Stimulated activated CD8-positive, alpha-beta memory T cell treated with anti-CD3 and anti-CD28 coated beads, Interleukin-15, amount 100 ng/mL, for 1 hour (primary cell): ENCODE data around the gene NDUFS1.
A peak's percentile ranks its signal among the peaks of the same experiment; 100 is the strongest.
"Not testable (repeated sequence)": the region's sequence is repeated elsewhere in the genome, so short reads cannot be mapped to it uniquely, and the experiment has no call there.

Experiments
- DNase-seq: peaks from one replicate; pipeline ENCODE4 v3.0.0-alpha.2; 2020; ENCODE audit warnings: low read depth

NDUFS1 gene

DNA sequence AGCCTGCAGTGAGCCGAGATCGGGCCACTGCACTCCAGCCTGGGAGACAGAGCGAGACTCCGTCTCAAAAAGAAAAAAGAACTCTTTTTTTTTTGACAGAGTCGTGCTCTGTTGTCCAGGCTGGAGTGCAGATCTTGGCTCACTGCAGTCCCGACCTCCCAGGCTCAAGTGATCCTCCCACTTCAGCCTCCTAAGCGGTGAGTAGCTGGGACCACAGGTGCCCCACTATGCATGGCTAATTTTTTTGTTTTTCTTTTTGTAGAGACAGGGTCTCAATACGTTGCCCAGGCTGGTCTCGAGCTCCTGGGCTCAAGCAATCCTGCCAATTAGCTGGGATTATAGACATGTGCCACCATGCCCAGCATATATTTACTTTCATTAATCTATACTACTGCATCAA is 60.8 kb downstream of the NDUFS1 start:
- no peak for DNase-seq

- no peak for DNase-seq
Measured at GRCh38 chr2:206096876-206097275, 62.4 kb downstream of the NDUFS1 start.

DNA sequence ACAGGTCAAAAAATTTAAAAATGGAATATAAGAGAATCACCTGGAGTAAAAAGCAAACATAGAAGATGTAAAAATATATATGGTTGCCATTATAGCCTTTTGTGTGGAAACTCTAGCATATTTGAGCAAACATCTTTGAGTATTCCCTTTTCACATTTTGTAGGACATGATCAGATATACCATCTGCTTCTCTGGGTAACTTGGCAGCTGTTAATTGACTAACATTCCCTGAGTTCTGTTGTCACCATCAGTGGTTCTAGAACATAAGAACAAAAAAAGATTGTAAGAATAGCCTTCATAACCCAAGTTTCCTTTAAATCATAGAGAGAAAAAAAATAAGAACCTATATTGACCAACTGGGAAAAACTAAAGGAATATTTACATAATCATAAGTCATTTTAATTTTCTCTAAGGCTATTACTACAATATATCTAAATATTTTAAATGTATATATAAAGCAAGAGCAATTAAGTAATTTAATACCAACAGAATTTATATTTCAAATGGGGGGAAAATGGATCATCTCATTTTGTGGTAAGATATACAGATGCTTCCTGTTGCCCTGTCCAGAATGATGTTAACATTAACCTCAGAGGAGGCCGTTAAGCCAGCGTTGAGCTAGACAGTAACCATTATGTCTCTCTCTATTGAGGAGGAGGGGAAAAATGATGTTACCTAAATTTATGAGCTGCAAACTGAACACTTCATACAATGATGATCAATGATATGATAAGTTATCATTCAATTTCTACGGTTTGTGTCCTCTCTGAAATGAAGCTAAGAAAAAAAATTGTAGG is 63.5 kb downstream of the NDUFS1 start:
- no peak for DNase-seq

DNA sequence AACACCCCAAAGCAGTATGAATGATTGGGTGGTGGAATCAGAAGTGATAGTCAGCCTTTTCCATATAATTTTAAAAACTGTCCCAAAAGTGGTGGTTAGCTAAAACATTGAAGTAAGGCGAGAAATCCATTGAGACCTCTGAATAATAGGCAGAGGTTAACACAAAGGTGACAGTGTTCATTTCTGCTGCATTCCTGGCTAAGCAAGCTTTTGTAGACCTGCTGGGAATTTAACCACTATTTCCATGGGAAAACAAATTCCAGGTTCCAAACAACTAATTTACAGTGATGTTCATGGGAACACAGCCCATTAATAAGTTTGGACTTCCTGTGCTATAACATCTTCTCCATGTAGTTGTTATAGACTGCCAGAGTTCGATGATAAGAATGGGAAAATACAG is 66.9 kb downstream of the NDUFS1 start:
- no peak for DNase-seq

DNA sequence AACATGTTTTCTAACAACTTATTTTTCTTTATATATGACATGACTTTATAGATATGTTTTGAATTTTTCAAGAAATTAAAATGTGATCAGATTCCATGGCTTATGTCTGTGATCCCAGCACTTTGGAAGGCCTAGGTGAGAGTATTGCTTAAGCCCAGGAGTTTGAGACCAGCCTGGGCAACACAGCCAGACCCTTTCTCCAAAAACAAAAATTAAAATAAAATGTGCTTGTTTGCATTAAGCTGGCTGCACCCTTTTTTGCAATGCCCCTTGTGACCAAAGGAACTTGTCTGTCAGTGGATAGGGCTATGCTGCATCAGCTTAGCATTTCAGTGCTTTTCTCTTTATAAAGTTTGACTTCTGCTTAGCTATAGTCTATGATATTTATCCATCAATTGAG is 71.0 kb downstream of the NDUFS1 start:
- no peak for DNase-seq

DNA sequence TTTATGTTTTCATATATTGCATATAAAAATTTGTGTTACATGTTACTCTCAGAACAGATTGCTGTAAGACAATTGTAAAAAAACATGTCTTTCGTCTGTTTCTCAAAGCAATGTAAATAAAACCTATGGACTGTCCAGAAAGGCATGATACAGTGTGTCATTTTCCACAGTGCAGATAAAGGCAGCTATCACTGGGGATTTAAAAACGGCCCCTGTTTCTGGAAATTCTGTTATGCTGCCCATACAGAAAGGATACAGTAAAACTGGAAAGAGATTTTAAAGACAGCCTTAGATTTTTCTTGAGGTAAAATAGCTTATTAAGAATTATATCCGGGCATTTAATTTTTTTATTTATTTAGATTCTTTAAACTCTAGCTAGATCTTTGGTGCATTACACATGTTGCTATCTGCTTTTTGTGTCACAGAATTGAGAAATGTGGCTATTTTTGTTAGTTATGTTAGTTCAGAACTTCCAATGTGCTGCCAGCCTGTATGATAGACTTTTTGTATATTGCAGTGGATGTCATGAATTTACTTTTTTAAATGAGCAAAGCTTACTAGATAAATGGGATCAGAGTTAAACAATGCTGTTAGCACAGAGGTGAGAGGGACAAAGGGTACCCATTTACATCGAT is 72.4 kb downstream of the NDUFS1 start:
- no peak for DNase-seq

GRCh38 chr2:206085742-206086445 is 73.3 kb downstream of the NDUFS1 start, which contains the start of gene INO80D:
TSS of gene INO80D (minus strand) at chr2:206086174. CDS start at chr2:206063016, 23,158 bp downstream.
- peak; percentile 50 for DNase-seq

GRCh38 chr2:206084870-206085741 is 74.1 kb downstream of the NDUFS1 start:
- peak; percentile 14 for DNase-seq

- no peak for DNase-seq
Measured at GRCh38 chr2:206084439-206084869, 74.8 kb downstream of the NDUFS1 start.

GRCh38 chr2:206083602-206084438 is 75.4 kb downstream of the NDUFS1 start:
- DNase-seq: no peak

GRCh38 chr2:206082298-206082843 is 76.9 kb downstream of the NDUFS1 start:
- DNase-seq: no peak

GRCh38 chr2:206080927-206081326 is 78.3 kb downstream of the NDUFS1 start:
- DNase-seq: no peak

- DNase-seq: no peak
Measured at GRCh38 chr2:206079699-206080465, 79.4 kb downstream of the NDUFS1 start.

DNA sequence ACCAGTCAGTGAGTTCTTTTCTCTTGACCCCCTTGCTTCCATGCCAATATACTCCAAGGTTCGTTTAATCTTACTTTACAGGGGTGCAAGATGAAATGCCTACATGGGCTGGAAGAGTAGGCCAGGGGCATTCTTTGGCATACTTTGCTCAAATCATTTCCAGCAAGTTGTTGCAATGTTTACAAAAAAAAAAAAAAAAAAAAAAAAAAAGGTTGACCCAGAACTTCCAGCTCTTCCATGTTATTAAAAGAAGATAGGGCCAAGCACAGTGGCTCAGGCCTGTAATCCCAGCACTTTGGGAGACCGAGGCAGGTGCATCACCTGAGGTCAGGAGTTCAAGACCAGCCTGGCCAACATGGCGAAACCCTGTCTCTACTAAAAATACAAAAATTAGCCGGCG is 81.4 kb downstream of the NDUFS1 start:
- not testable (repeated sequence) for DNase-seq

- DNase-seq: no peak
Measured at GRCh38 chr2:206075113-206075512, 84.1 kb downstream of the NDUFS1 start.

- no peak for DNase-seq
Measured at GRCh38 chr2:206071807-206072206, 87.4 kb downstream of the NDUFS1 start.

DNA sequence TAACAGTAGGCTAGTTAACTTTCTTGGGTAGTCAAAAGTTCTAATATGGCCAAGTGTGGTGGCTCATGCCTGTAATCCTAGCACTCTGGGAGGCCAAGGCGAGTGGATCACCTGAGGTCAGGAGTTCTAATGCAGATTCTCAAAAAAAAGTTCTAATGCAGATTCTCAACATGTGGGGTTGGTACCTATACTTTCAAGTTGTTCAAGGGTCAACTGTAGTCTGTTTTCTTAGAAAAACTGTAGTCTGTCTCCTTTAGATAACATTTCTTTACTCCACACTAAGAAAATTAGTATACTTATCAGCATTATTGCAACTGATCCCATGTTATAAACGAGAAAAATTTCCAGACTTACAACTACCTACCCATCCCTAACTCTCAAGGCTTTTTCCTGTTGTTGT is 89.8 kb downstream of the NDUFS1 start:
- DNase-seq: no peak

- DNase-seq: no peak
Measured at GRCh38 chr2:206068207-206068606, 91.0 kb downstream of the NDUFS1 start.
